GM12878 (cell line): ENCODE data around the gene TBC1D25. TPM values are rescaled to one million over a fixed set of nuclear protein-coding genes. Genes with fewer than 3 reads are reported as not detected.

Experiments used
- ATAC-seq: fragments of 200-7000 bp; cut with Tn5 transposase; 3 replicates; pipeline ENCODE4 v1.9.1; 2020; ENCODE audit warnings: mild to moderate bottlenecking, moderate library complexity
- BruUV-seq: library from RNA; stranded (reverse); fragments of 400-500 nt; replicated peaks from 2 replicates; lab custom pipeline; 2021; lab: Mats Ljungman, UMichigan
- CTCF ChIA-PET: fragments of 300-600 bp; sonication (Branson Sonifier 250); formaldehyde crosslinking; extraction: SDS; loops from one replicate; lab custom pipeline; 2021; ENCODE audit warnings: inconsistent platforms; lab: Yijun Ruan, JAX
- POLR2A ChIA-PET: fragments of 350-600 bp; formaldehyde crosslinking; extraction: SDS; loops from one replicate; lab custom pipeline; 2021; ENCODE audit warnings: inconsistent platforms; lab: Charles Lee
- RAD21 ChIA-PET: fragments of 300-600 bp; sonication (Branson Sonifier 250); formaldehyde crosslinking; loops from one replicate; lab custom pipeline; 2023; ENCODE audit warnings: antibody characterized with exemption; ENCODE audit not compliant: unreplicated experiment; lab: Charles Lee
- SMC1A ChIA-PET: fragments of 300-600 bp; sonication (Branson Sonifier 250); formaldehyde crosslinking; loops from one replicate; lab custom pipeline; 2023; ENCODE audit not compliant: unreplicated experiment, uncharacterized antibody; lab: Charles Lee
- DNase-seq: peaks from one replicate; pipeline ENCODE4 v3.0.0-alpha.2; 2011; ENCODE audit warnings: low read depth, low spot score
- FAIRE-seq: peaks from 3 replicates; lab custom pipeline; 2011; peaks lifted over from hg19 to GRCh38; lab: Jason Lieb, UNC
- H2AFZ ChIP-seq: 2 replicates; pipeline ENCODE4 v1.6.0; 2011; ENCODE audit warnings: low read depth, low read length, control low read depth; ENCODE audit not compliant: control insufficient read depth
- H3K27ac ChIP-seq: 2 replicates; pipeline ENCODE4 v1.5.1; 2011; ENCODE audit warnings: control low read depth; ENCODE audit not compliant: control insufficient read depth, insufficient read depth
- H3K27me3 ChIP-seq, 2 experiments: replicated peaks in 1 of 2; 2 replicates each; pipeline versions ENCODE4 v1.6.0 to v1.6.1; 2011; ENCODE audit warnings: low read length in 1 of 2; ENCODE audit not compliant: control insufficient read depth in 2 of 2, insufficient read depth in 2 of 2
- H3K36me3 ChIP-seq, 2 experiments: 2 replicates each; pipeline ENCODE4 v1.5.1; 2011; ENCODE audit warnings: low read length in 1 of 2; ENCODE audit not compliant: control insufficient read depth in 2 of 2, insufficient read depth in 2 of 2
- H3K4me1 ChIP-seq: 2 replicates; pipeline ENCODE4 v1.6.1; 2011; ENCODE audit warnings: mild to moderate bottlenecking, low read length, moderate library complexity, mixed read lengths; ENCODE audit not compliant: control insufficient read depth, insufficient read depth
- H3K4me2 ChIP-seq: 2 replicates; pipeline ENCODE4 v1.6.0; 2011; ENCODE audit warnings: control low read depth; ENCODE audit not compliant: control insufficient read depth, insufficient read depth
- H3K4me3 ChIP-seq: fragments of 200-600 bp; sonication (generic); 2 replicates; pipeline ENCODE4 v1.5.1; 2016
- H3K79me2 ChIP-seq: 2 replicates; pipeline ENCODE4 v1.6.0; 2011; ENCODE audit warnings: low read length; ENCODE audit not compliant: control insufficient read depth, insufficient read depth
- H3K9ac ChIP-seq: 2 replicates; pipeline ENCODE4 v1.8.0; 2011; ENCODE audit warnings: low read length, control low read depth, mixed read lengths; ENCODE audit not compliant: control insufficient read depth, insufficient read depth
- H3K9me3 ChIP-seq: replicated peaks from 3 replicates; pipeline ENCODE4 v1.5.1; 2011; ENCODE audit warnings: mild to moderate bottlenecking, low read length; ENCODE audit not compliant: control insufficient read depth, insufficient read depth
- H4K20me1 ChIP-seq: 2 replicates; pipeline ENCODE4 v1.6.0; 2011; ENCODE audit not compliant: control insufficient read depth, insufficient read depth
- ASH2L ChIP-seq: fragments of 300-600, 200-600 bp; sonication (generic); IDR thresholded peaks from 2 replicates; pipeline ENCODE4 v1.6.1; 2017; ENCODE audit warnings: low read depth, mild to moderate bottlenecking, borderline replicate concordance
- BACH1 ChIP-seq: fragments of 450-650 bp; IDR thresholded peaks from 2 replicates; pipeline ENCODE4 v1.6.1; 2017; ENCODE audit warnings: mild to moderate bottlenecking, borderline replicate concordance
- E2F4 ChIP-seq: IDR thresholded peaks from 2 replicates; pipeline ENCODE4 v1.6.1; 2012; ENCODE audit warnings: low read depth, low read length, improper control_type of control experiment
- EP300 ChIP-seq, 2 experiments: fragments of 150-350 bp in 1 of 2; IDR thresholded peaks; 2 replicates each; pipeline ENCODE4 v1.6.1; 2011 to 2012; ENCODE audit warnings: low read depth in 2 of 2, low read length in 2 of 2, borderline replicate concordance in 1 of 2, improper control_type of control experiment in 1 of 2, inconsistent platforms in 1 of 2; ENCODE audit not compliant: control insufficient read depth in 1 of 2
- ESRRA ChIP-seq: IDR thresholded peaks from 2 replicates; pipeline ENCODE4 v1.6.1; 2012; ENCODE audit warnings: mild to moderate bottlenecking, low read length, improper control_type of control experiment
- IKZF2 ChIP-seq, 2 experiments: fragments of 450-650 bp; IDR thresholded peaks; 2 replicates each; pipeline ENCODE4 v1.6.1; 2017; ENCODE audit warnings: mild to moderate bottlenecking in 2 of 2, moderate library complexity in 2 of 2
- JUND ChIP-seq: IDR thresholded peaks from 2 replicates; pipeline ENCODE4 v1.6.1; 2012; ENCODE audit warnings: low read depth, mild to moderate bottlenecking, low read length, improper control_type of control experiment, moderate library complexity
- NBN ChIP-seq: fragments of 450-650 bp; IDR thresholded peaks from 2 replicates; pipeline ENCODE4 v1.6.1; 2016
- NFXL1 ChIP-seq: fragments of 450-650 bp; IDR thresholded peaks from 2 replicates; pipeline ENCODE4 v1.6.1; 2017; ENCODE audit warnings: antibody characterized with exemption, mild to moderate bottlenecking, borderline replicate concordance
- RELB ChIP-seq: fragments of 450-650 bp; IDR thresholded peaks from 2 replicates; pipeline ENCODE4 v1.6.1; 2017; ENCODE audit warnings: low read depth, mild to moderate bottlenecking, moderate library complexity
- RUNX3 ChIP-seq: IDR thresholded peaks from 2 replicates; pipeline ENCODE4 v1.6.1; 2012; ENCODE audit warnings: low read length, inconsistent platforms
- SMC3 ChIP-seq: IDR thresholded peaks from 2 replicates; pipeline ENCODE4 v1.6.1; 2011; ENCODE audit warnings: low read length, improper control_type of control experiment, borderline replicate concordance
- TAF1 ChIP-seq: IDR thresholded peaks from 2 replicates; pipeline ENCODE4 v1.6.1; 2011; ENCODE audit warnings: mild to moderate bottlenecking, low read depth, low read length, borderline replicate concordance
- TCF3 ChIP-seq: IDR thresholded peaks from 2 replicates; pipeline ENCODE4 v1.6.1; 2012; ENCODE audit warnings: low read depth, mild to moderate bottlenecking, low read length, borderline replicate concordance; ENCODE audit not compliant: insufficient read depth
- USF2 ChIP-seq: IDR thresholded peaks from 2 replicates; pipeline ENCODE4 v1.6.1; 2011; ENCODE audit warnings: low read depth, low read length, improper control_type of control experiment, borderline replicate concordance
- WRNIP1 ChIP-seq: IDR thresholded peaks from 2 replicates; pipeline ENCODE4 v1.6.1; 2011; ENCODE audit warnings: low read depth, low read length, improper control_type of control experiment, borderline replicate concordance
- ZNF384 ChIP-seq: IDR thresholded peaks from 2 replicates; pipeline ENCODE4 v1.6.1; 2012; ENCODE audit warnings: low read depth, mild to moderate bottlenecking, low read length, improper control_type of control experiment, borderline replicate concordance
- ZNF622 ChIP-seq: fragments of 450-650 bp; IDR thresholded peaks from 2 replicates; pipeline ENCODE4 v1.6.1; 2017; ENCODE audit warnings: mild to moderate bottlenecking, inconsistent platforms
- ZSCAN29 ChIP-seq: fragments of 450-650 bp; IDR thresholded peaks from 2 replicates; pipeline ENCODE4 v1.6.1; 2017; ENCODE audit warnings: mild to moderate bottlenecking, moderate library complexity
- ZZZ3 ChIP-seq: IDR thresholded peaks from 2 replicates; pipeline ENCODE4 v1.6.1; 2011; ENCODE audit warnings: low read depth; ENCODE audit not compliant: control insufficient read depth, insufficient read length
- WGBS: methylation state at CpG from one replicate; pipeline ENCODE4 v1.1.6; 2016; ENCODE audit warnings: low lambda C conversion rate; ENCODE audit not compliant: insufficient replicate concordance, insufficient coverage; ENCODE audit errors: missing lambda C conversion rate; 5-methylcytosine and 5-hydroxymethylcytosine counted together
- in situ Hi-C: fragments of 300-500 bp; cut with MboI; formaldehyde crosslinking; loops from 9 replicates; pipeline ENCODE4 v1.14.3; 2018; ENCODE audit warnings: mixed read lengths
- intact Hi-C: fragments of 100-400 bp; cut with micrococcal nuclease; formaldehyde crosslinking; loops from one replicate; pipeline ENCODE4 v1.14.2; 2022; ENCODE audit not compliant: unreplicated experiment
- polyA plus RNA-seq, 11 experiments: library from polyadenylated mRNA; depleted of rRNA in 4 of 11; unstranded in 6 of 11; stranded (reverse) in 5 of 11; fragments of >200 nt; fragmentation: Nextera tagmentation in 4 of 11; fragmentation: Illumina TruSeq in 1 of 11; extraction: Ambion mirVana in 4 of 11; extraction: Trizol in 1 of 11; gene quantifications; 1 replicate in 1 of 11; 2 replicates in 10 of 11; pipeline versions ENCODE4 v1.2.1 to v1.2.3, GENCODE V29; 2011 to 2016; ENCODE audit warnings: inconsistent platforms in 2 of 11, missing spikeins in 2 of 11, low read depth in 1 of 11
- total RNA-seq, 4 experiments: library from RNA; depleted of rRNA in 3 of 4; stranded (reverse); fragments of >200 nt in 3 of 4; fragmentation: Illumina TruSeq in 1 of 4; extraction: Trizol in 1 of 4; gene quantifications; 2 replicates each; pipeline versions ENCODE4 v1.2.1 to v1.2.3, GENCODE V29; 2013 to 2021

The TBC1D25 gene
- total and polyA plus RNA-seq, 10 of the 15 experiments (the other 5 are each of a cell fraction or from before 2014, with no cell fraction given), result 0.79 to 17.3 (median 10.0) TPM

- CTCF ChIA-PET, result no interaction called here
- RAD21 ChIA-PET, result no interaction called here
- no peaks in the 10 kb centered on the region for H3K79me2 ChIP-seq
- SMC1A ChIA-PET, result no interaction called here
- in situ Hi-C loops (no loop called here), intact Hi-C loops (no loop called here)
- H3K27ac ChIP-seq, result no peak overlapping the region
- no peak overlapping the region for H2AFZ ChIP-seq
- no peak overlapping the region for H3K4me2 ChIP-seq
- WGBS, result 16% methylated on average over 4 of the region's 4 CpGs
- H4K20me1 ChIP-seq, result no peaks in the 10 kb centered on the region
- DNase-seq, result no peak
- no peak for TF ChIP-seq RELB
- no peak for TF ChIP-seq ZZZ3
- TF ChIP-seq IKZF2 (IDR thresholded peaks at IDR 0.05), result no peak
- no peak for TF ChIP-seq USF2
- no peak for TF ChIP-seq ZNF622
- no peak for TF ChIP-seq ASH2L
- TF ChIP-seq ZSCAN29, result no peak
- TF ChIP-seq BACH1, result no peak
- no peak for TF ChIP-seq JUND
- no peak for TF ChIP-seq ESRRA
- TF ChIP-seq TCF3, result no peak
- no peak for TF ChIP-seq TAF1
- TF ChIP-seq NFXL1, result no peak
- TF ChIP-seq WRNIP1, result no peak
- TF ChIP-seq RUNX3, result no peak
- no peak for TF ChIP-seq NBN
- no peak for TF ChIP-seq SMC3
- no peak for TF ChIP-seq ZNF384
- TF ChIP-seq E2F4, result no peak
- TF ChIP-seq EP300 (IDR thresholded peaks at IDR 0.05; ENCODE audit: borderline replicate concordance in 1 of 2, control insufficient read depth in 1 of 2, low read depth in 2 of 2, low read length in 2 of 2), result no peak
- TF ChIP-seq, all 136 proteins: peak for 0
- Histone ChIP-seq H3K4me3 (no peak overlapping the region), H3K9ac (no peak overlapping the region), H3K36me3 (peaks cover 0 to 5% of the 10 kb centered on the region in 2 experiments; a peak in 2 of 4 replicates), H3K27me3 (no peaks in the 10 kb centered on the region), H3K4me1 (no peaks in the 10 kb centered on the region), H3K9me3 (no peaks in the 10 kb centered on the region)
- ATAC-seq (no peak), FAIRE-seq (no peak)
- POLR2A ChIA-PET, result no interaction called here
- no TSS peak for BruUV-seq
These were observed 18.8 kb downstream of the TBC1D25 start for GRCh38 chrX:48558271-48558670.
